ENCODE data around the gene AVP.

- TF ChIP-seq CTCF (IDR thresholded peaks at IDR 0.05; ENCODE audit: poor library complexity) (no peak), EZH2 (IDR thresholded peaks at IDR 0.05; ENCODE audit: borderline replicate concordance) (no peak)
Observed at GRCh38 chr20:3051385-3052019, 33.0 kb downstream of the AVP start.

All from hepatocyte (in vitro differentiated cells).